GM19455 (cell line): ENCODE results near the gene CHST15.

Source experiments
- ATAC-seq: cut with Tn5 transposase; IDR thresholded peaks from one replicate; pipeline ENCODE4 v1.9.1; 2021; ENCODE audit not compliant: unreplicated experiment

Gene CHST15

GRCh38 chr10:124083047-124083739, 10.2 kb downstream of the CHST15 start:
- ATAC-seq = no peak

DNA sequence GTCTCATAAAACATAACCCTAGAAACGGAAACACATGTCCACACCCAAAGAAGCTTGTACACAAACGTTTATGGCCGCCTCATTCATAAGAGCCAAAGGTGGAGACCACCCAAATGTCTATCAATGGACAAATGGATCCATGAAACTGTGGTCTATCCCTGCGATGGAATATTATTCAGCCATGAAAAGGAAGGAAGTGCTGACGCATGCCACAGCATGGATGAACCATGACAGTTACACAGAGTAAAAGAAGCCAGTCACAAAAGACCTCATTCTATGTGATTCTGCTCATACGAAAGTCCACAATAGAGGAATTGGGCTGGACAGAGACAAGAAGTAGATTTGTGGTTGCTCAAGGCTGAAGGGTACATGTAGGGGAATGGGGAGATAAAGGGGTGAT, 10.8 kb downstream of the CHST15 start:
- ATAC-seq = no peak

DNA sequence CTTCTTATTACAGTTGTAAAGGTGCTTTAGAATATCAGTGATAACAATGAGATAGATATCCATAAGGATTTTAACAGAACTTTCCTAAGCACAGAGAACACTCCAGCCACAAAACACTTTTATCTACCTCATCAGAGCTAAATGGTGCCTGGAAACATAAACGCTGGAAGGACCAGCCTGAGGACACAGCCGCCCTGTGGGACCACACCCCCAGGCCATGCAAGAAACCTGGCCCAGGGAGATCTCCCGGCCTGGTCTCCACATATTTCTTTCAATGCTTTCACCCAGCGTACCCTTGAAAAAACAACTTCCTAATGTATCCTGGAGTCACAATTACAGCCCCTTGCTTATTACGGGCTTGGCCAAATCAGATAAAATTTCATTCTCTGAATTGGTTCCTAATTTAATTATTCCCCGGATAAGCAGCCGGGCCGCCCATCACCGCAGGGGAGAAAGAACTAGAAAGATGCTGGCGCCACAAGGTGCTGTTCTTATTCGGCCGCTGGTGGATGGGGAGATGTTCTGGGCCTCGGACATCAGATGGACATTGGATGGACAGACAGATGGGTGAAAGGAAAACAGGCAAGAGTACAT, 11.8 kb downstream of the CHST15 start:
- ATAC-seq = no peak

GRCh38 chr10:124079864-124080263, 13.5 kb downstream of the CHST15 start:
- no peak for ATAC-seq

- no peak for ATAC-seq
These were observed 14.7 kb downstream of the CHST15 start for GRCh38 chr10:124078714-124079113.

GRCh38 chr10:124078028-124078427, 15.4 kb downstream of the CHST15 start:
- ATAC-seq = no peak

- ATAC-seq = no peak
These were observed 16.0 kb downstream of the CHST15 start for GRCh38 chr10:124077208-124077993.

GRCh38 chr10:124076148-124076733, 17.2 kb downstream of the CHST15 start:
- no peak for ATAC-seq

- ATAC-seq = no peak
These were observed 18.0 kb downstream of the CHST15 start for GRCh38 chr10:124075231-124075955.

DNA sequence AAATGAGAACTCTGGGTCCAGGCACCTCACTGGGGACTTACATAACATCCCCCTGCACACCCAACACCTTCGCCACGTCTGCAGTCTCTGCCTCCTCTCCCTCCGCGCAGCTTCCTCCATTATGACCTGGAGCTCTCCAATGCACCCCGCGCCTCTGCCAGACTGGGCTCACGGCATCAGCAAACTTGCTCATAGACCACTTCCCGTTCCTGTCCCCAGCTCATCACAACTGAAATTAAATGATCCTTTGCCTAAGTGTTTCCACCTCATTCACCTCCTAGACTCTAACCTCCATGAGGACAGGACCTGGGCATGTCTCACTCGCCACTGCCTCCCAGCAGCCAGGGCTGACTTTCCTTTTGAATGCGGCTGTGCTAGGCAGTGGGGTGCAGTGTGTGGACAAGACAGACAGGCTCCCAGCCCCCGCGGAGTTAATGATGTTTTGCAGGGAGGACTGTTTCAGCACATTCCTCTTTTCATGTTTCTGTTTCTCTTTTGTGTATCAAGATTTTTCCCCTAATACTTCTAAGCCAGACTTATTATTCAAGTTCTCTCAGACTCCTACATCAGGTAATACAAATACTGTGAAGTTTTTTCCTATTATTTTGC, 18.8 kb downstream of the CHST15 start:
- ATAC-seq = no peak

DNA sequence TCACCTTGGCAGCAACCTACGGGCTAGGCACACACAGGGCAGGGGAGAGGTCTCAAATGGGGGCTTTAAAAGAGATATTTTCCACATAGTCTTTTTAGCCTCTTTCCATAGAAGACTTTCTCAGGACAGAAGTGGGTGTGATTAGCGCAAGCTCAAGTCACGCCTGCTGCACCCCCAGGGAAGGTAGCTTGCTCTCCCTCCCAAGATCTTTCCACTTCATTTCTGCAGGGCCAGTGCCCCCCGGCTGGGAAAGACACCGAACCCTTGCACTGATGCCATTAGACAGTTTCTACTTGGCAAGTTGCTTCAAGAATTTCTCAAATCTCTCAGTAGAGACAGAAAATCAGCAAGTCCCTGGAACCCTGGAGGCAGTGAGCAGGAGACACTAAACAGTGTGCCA, 19.4 kb downstream of the CHST15 start:
- ATAC-seq = no peak

DNA sequence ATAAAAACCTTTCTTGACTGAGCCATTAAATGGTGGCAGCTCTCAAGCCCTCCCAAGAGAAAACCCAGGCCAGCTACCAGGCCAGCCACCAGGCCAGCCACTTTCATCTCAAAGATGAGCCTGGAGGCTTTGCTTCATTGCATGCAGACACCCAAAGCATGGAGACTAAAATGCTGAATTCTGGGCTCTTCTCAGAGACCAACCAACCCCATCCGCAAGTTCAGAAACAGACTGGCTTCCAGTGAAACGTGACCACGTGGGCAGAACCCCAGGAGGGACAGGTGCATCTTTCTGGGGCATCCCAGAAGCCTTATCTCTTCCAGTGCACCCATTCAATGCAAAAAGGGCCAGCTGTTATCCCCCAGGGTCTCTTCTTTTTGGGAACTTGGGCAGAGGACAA, 20.9 kb downstream of the CHST15 start:
- ATAC-seq = no peak

DNA sequence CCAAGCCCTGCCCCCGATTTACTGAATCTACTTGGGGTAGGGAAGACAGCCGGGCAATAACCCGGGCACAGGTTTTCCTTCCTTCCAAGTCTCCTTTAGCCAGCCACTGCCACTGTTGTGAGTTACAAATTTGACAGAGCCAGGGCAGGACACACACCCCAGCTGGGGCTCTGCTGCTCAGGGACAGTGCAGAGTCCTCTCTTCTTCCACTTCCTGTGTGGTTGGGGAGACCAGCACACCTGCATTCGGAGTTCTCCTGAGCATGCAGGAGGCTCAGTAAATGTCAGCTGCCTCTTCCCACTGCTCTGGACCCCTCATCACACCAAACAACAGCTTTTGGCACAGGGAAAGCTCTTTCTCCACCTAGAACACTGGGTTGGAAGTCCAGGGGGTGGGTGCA, 21.3 kb downstream of the CHST15 start:
- no peak for ATAC-seq

DNA sequence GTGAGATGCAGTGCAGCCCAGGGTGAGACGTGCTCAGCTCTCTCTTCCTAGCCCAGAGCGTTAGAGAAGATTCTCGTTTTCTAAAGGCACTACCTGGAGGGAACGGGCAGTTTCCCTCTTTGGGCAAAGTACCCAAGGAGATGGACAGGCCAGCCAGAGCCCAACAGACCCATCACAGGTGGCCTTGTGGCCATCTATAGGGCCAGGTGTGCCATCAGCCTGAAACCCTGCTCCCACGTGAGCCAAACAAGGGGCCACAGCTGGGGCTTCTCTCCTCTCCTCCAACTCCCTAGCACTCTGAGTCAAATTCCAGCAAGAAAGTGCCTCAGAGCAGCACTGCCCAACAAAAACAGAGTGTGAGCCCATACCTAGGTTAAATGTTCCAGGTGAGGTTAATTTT, 22.3 kb downstream of the CHST15 start:
- no peak for ATAC-seq

GRCh38 chr10:124070666-124071065, 22.7 kb downstream of the CHST15 start:
- no peak for ATAC-seq

- ATAC-seq = no peak
These were observed 23.8 kb downstream of the CHST15 start for GRCh38 chr10:124069341-124070264.

DNA sequence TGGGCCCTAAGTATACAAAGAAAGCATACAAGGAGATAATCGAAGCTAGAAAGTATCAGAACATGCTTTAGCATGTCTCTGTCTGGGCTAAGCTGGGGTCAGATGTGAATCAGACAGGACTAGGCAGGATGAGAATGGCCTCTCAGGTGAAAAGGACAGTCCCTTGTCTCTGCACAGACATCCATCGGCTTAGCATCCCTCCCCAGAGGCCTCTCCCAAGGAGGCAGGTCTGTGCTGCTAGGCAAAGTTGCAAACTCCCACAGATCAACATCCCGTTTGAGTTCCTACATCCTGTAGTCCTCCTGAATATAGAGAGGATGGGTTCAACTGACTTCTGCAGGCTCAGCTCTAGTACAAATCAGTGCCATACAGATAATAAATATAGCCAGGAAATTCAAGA, 24.5 kb downstream of the CHST15 start:
- ATAC-seq = no peak

- ATAC-seq = no peak
These were observed 25.5 kb downstream of the CHST15 start for GRCh38 chr10:124067825-124068400.
